HK-2 (cell line): ENCODE results near the gene SMPD3.
A peak's percentile ranks its signal among the peaks of the same experiment; 100 is the strongest.

Experiments used
- DNase-seq: peaks from one replicate; pipeline ENCODE4 v3.0.0-alpha.2; 2018; ENCODE audit not compliant: unreplicated experiment

The SMPD3 gene

GRCh38 chr16:68434624-68435210 is 13.6 kb downstream of the SMPD3 start:
- no peak for DNase-seq

GRCh38 chr16:68433316-68433715 is 15.0 kb downstream of the SMPD3 start:
- DNase-seq, result no peak

- DNase-seq, result no peak
Observed at GRCh38 chr16:68432701-68433100, 15.6 kb downstream of the SMPD3 start.

- no peak for DNase-seq
Observed at GRCh38 chr16:68429076-68429854, 19.0 kb downstream of the SMPD3 start.

DNA sequence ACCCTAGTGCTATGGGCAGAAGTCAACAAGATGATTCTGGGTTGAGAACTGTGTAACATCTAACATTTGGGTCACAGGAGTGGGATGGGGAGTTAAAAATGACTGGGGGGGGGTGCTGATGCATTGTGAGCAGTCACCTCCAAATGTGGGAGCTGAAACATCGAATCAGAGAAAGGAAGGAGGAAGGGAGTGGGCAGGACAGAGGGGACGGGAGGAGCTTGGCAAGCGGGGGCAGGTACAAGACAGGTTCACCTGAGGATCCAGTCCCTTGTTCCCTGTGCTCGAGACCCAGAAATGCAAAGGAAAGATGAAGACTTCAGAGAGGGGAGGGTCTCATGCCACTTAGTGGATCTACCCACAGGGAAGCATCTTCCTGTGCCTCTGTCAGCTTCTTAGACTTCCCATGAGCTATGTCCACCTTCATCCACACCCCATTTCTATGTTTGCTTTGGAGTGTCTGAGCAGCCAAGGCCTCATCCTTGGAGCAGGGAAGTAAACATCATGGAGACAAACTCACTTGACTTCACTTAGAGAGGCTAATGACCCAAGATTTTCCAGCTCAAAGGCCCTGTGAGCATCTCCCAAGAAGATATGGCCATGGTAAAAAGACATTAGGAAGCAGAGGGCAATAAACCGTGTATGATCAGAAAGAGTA is 20.5 kb downstream of the SMPD3 start:
- no peak for DNase-seq

DNA sequence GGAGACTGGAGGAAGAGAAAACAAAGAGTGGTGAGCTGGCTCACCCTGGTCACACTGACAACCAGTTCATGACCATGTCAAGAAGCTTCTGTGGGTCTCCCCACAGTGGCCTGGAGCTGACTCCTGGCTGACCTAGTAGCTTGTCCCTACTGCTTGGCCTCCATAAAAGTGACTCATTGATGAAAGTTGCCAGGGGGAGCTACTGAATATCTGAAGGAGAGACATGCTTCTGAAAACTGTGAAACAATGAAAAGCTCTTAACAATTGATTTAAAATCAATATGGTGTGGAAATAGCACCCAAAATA is 22.0 kb downstream of the SMPD3 start:
- DNase-seq, result no peak

DNA sequence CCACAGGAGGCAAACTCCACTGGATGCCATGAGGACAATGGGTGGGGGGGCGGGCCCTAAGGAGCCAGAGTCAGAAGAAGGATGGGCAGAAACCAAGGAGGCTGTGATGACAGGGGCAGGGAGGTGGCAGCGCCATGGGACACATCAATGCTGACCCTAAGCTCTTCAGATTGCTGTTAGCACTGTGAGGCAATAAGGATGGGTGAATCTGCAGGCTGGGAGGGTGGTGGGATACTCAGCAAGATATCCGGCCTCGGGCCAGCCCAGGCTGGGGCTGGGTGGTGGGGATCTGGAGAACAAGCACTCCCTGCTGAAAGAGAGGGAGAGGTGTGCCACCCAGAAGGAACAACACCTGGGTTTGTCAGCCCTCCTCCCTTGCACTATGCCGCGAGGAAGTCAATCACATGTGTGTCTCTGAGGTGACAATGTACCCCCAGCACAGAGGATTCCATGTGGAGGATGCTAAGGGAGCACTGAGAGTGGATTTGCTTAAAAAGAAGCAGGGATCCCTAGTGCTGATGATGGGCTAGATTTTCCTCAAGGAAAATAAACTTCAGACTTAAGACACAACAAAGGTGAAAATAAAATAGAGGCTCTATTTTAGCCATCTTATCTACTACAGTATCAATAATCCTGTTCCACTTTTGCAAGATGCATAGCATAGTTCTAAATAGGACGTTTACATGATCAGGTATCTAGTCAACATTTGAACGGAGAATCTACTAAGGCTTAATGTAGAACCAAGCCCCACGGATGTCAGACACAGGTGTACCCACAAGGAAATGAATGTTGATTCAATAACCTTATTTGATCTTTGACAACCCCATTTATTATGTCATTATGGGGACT is 22.6 kb downstream of the SMPD3 start:
- no peak for DNase-seq

DNA sequence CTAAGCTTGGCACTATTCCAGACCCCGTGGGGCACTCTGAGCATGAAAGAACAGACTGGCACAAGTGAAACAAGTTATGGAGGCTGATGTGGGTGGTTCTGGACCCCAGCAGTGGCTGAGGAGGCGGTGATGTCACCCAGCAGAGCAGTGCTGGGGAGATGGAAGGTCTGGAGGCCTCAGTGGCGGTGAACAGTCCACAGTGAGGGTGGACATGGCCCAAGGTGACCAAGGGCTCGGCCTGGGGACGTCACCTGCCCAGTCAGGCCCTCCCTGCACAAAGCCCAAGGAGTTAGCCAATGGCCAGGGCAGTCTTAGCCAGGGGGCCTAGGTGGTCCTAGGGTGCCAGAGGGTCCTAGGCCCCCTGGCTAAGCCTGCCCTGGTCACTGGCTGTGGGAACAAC is 24.5 kb downstream of the SMPD3 start:
- DNase-seq, result no peak

GRCh38 chr16:68422396-68422960 is 25.8 kb downstream of the SMPD3 start:
- DNase-seq, result no peak

GRCh38 chr16:68421076-68421475 is 27.2 kb downstream of the SMPD3 start:
- DNase-seq, result no peak

- no peak for DNase-seq
Observed at GRCh38 chr16:68420366-68420942, 27.9 kb downstream of the SMPD3 start.

GRCh38 chr16:68417711-68418301 is 30.5 kb downstream of the SMPD3 start:
- no peak for DNase-seq

DNA sequence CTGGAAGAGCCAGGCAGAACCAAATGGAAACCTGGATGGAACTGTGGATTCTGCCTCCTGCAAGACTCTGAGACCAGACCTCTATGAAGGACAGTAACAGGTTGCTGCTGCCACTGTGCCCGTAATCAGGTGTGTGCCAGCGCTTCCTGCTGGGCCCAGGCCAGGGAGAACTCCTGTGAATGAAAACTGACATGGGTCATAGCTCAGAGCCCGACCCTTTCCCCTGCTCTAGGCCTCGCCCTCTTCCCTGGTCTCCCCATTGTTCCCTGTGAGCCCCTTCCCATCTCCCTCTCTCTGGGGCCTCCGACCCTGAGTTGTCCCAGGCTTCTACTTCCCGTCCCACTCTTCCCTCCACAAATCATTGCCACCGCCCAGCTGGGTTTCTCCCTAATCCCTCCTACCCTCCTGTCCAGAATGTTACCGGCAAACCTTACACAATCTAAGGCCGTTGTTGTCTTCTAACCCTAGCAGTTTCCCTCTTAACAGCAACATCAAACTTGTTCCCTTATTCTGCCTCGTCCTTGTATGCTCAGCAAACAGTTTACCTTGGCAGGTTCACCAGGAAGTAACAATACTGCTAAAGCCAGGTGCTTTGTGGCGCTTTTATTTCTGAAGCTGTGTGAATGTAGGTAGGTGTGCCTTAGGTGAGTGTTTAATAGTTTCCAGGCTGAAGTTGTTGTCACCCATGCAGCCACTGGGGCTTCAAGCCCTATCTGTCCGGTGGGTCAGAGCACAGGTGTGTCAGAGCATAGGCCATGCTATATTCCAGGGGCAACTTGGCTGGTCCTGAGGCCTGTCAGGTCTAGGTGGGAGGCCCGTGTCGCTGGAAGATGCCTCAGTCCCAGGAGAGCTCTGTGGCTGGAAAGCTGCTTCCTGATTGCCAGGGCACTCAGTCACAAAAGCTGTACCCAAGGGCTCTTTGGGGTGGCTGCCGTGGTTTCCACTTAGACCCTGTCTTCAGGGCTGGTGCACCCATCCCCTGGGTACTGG is 32.0 kb downstream of the SMPD3 start:
- no peak for DNase-seq

- no peak for DNase-seq
Observed at GRCh38 chr16:68414581-68414980, 33.7 kb downstream of the SMPD3 start.

GRCh38 chr16:68412061-68412460 is 36.2 kb downstream of the SMPD3 start:
- DNase-seq, result no peak

DNA sequence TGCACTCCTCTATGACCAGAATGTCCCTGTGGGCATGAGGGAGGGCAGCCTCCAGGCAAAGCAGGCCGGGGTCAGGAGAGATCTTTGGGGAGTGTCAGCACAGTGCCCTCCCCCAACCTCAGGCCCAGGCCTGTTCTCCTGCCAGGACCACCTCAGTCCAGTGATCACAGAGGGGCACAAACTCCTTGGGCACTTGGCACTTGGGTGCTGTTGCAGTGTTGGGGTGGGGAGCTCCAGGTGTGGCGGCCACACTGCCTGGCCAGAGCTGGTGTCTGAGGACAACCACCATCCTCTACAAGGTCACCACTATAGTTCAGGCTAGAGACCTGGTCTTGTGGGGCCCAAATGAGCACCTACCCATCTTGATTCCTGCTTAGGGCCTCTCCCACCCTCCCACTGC is 37.2 kb downstream of the SMPD3 start:
- no peak for DNase-seq

DNA sequence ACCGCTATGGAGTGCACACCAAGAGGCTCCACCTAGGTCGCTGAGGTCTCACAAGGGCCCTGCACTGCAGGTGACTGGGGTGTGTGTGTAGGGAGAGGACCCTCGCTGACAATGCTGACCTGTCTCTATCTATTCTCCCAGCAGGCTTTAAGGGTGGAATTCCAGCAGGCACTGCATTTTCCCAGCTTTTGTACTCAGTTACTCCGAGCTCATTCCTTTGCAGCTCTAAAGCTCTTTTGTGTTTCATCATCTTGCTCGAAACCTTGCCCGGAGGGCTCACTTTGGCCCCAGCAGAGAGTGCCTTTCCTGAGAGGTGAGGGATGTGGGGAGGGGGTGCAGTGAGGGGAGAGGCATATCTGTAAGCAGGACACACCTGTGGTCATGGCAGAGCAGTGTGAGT is 39.3 kb downstream of the SMPD3 start:
- DNase-seq, result no peak

DNA sequence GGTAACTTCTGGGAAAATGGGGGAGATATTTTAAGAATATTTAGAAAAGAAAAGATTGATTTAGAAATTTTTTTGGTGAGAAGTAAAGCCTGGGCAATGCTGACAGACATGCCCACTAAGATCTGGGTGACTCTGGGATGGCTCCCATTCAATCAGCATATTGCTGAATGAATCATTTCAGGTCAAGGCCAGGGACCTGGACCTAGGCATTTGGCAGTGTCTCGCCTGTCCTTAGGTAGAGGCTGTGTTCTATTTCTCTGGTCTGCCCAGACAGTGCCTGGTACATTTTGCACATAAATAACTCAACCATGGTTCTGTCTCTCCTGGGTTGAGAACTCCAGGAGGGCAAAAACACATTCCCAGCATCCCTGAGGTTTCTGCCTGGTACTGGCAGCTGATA is 39.9 kb downstream of the SMPD3 start:
- no peak for DNase-seq

GRCh38 chr16:68406458-68407152 is 41.7 kb downstream of the SMPD3 start:
- peak; percentile 32 for DNase-seq
